CD4-positive, alpha-beta T cell treated with Interleukin-4 for 4 hours (primary cell): Measurements from ENCODE around the gene TMEM120A.

Experiments used
- DNase-seq: peaks from one replicate; pipeline ENCODE4 v3.0.0-alpha.2; 2020

TMEM120A gene

GRCh38 chr7:75980430-75981202 lies 13.8 kb downstream of the TMEM120A start:
- no peak for DNase-seq

GRCh38 chr7:75979759-75980429 lies 14.5 kb downstream of the TMEM120A start:
- DNase-seq = no peak

- no peak for DNase-seq
Observed at GRCh38 chr7:75977743-75978142, 16.7 kb downstream of the TMEM120A start.

- no peak for DNase-seq
Observed at GRCh38 chr7:75971961-75972763, 22.2 kb downstream of the TMEM120A start.

- DNase-seq = no peak
Observed at GRCh38 chr7:75971309-75971960, 23.0 kb downstream of the TMEM120A start.

GRCh38 chr7:75969704-75970498 lies 24.5 kb downstream of the TMEM120A start:
- DNase-seq = no peak

- no peak for DNase-seq
Observed at GRCh38 chr7:75969182-75969581, 25.2 kb downstream of the TMEM120A start.

- DNase-seq = no peak
Observed at GRCh38 chr7:75968561-75969001, 25.8 kb downstream of the TMEM120A start.

- no peak for DNase-seq
Observed at GRCh38 chr7:75968012-75968411, 26.4 kb downstream of the TMEM120A start.

- no peak for DNase-seq
Observed at GRCh38 chr7:75967487-75967997, 26.9 kb downstream of the TMEM120A start.

GRCh38 chr7:75967055-75967454 lies 27.3 kb downstream of the TMEM120A start:
- no peak for DNase-seq

GRCh38 chr7:75966190-75966961 lies 28.0 kb downstream of the TMEM120A start:
- DNase-seq = no peak

- no peak for DNase-seq
Observed at GRCh38 chr7:75965617-75966016, 28.8 kb downstream of the TMEM120A start.

- DNase-seq = no peak
Observed at GRCh38 chr7:75963381-75963995, 30.9 kb downstream of the TMEM120A start.

GRCh38 chr7:75962607-75963380 lies 31.6 kb downstream of the TMEM120A start:
- no peak for DNase-seq

GRCh38 chr7:75961218-75961617 lies 33.2 kb downstream of the TMEM120A start:
- no peak for DNase-seq

GRCh38 chr7:75960372-75960771 lies 34.0 kb downstream of the TMEM120A start:
- no peak for DNase-seq

GRCh38 chr7:75958802-75959543 lies 35.4 kb downstream of the TMEM120A start:
- DNase-seq = no peak
